Measurements from ENCODE around the gene NTRK2.

NTRK2 gene

DNA sequence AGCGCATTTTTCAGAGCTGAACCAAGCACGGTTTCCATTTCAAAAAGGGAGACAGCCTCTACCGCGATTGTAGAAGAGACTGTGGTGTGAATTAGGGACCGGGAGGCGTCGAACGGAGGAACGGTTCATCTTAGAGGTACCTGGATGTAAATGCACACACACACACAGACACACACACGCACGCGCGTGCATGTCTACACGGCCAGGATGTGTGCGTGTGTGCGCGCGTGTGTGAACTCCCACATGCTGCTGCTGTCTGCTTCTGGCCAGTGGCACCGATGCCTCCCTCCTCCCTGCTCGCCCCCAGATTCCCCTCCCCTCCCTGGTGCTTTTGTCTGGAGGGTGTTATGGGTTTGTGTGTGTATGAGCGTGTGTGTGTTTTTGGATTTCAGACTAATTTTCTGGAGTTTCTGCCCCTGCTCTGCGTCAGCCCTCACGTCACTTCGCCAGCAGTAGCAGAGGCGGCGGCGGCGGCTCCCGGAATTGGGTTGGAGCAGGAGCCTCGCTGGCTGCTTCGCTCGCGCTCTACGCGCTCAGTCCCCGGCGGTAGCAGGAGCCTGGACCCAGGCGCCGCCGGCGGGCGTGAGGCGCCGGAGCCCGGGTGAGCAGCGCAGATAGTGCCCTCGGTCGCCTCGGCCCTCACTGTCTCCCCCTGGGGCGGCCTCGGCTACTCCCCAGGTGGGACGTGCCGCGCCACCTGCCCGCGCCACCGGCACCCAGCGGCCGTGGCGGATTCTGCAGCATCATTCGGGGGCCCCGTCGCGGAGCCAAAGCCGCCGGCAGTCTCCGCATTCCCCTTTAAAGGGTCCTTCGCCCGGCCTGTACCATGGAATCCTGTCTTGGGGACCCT, at the start of gene NTRK2:
Gene NTRK2, plus strand, starts transcription at position 442 of the 850 bp plus-strand sequence. CDS start 1,020 bp downstream, outside the sequence.
- Mint-ChIP-seq H3K9me3 (peaks cover 4 to 5% of the 10 kb centered on the region in 2 donors), H3K4me3 (peak within 1 kb of the TSS; percentile 64 to 75), H3K27me3 (peaks cover 53 to 85% of the 10 kb centered on the region in 2 donors), H3K27ac (peak within 1 kb of the TSS; percentile 56), H3K36me3 (no peaks in the 10 kb centered on the region), H3K4me1 (peaks cover 12 to 21% of the 10 kb centered on the region in 2 donors)
- DNase-seq (no peak), ATAC-seq (replicated peaks) (peak in 1 of 2 donors; percentile 21)

GRCh38 chr9:84620338-84620737, 49.2 kb upstream of the NTRK2 start:
- Mint-ChIP-seq H3K4me1 (no peaks in the 10 kb centered on the region), H3K27me3 (peaks cover 3 to 6% of the 10 kb centered on the region in 2 donors), H3K9me3 (no peaks in the 10 kb centered on the region), H3K36me3 (no peaks in the 10 kb centered on the region), H3K27ac (no peak overlapping the region), H3K4me3 (no peak overlapping the region)
- DNase-seq (no peak), ATAC-seq (replicated peaks) (no peak)

GRCh38 chr9:84621811-84622210, 47.7 kb upstream of the NTRK2 start:
- no peaks in the 10 kb centered on the region for H3K4me1 Mint-ChIP-seq
- peaks cover 3 to 6% of the 10 kb centered on the region in 2 donors for H3K27me3 Mint-ChIP-seq
- ATAC-seq (replicated peaks) (no peak), DNase-seq (no peak)
- no peaks in the 10 kb centered on the region for H3K36me3 Mint-ChIP-seq
- H3K9me3 Mint-ChIP-seq, result no peaks in the 10 kb centered on the region
- H3K4me3 Mint-ChIP-seq, result no peak overlapping the region
- H3K27ac Mint-ChIP-seq, result no peak overlapping the region

DNA sequence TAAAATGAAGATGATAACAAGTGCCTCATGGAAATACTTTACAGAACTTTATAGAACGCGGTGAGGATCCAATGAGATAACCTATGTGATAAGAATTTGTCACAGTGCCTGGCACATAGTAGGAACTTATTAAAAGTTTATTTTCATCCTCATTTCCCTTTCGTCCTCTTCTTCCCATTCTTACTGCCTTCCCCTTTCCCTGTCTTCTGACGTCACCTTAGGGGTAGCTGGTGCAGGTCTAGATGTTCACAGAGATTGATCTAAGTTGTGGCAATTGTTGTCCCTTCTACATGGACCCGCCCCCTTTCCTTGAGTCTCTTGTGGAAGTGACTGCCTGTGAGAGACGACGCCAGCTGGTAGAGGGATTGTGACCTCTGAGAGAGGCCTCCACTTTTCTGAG, 46.5 kb upstream of the NTRK2 start:
- Mint-ChIP-seq H3K4me1 (no peaks in the 10 kb centered on the region), H3K4me3 (no peak overlapping the region)
- no peak for ATAC-seq (replicated peaks)

DNA sequence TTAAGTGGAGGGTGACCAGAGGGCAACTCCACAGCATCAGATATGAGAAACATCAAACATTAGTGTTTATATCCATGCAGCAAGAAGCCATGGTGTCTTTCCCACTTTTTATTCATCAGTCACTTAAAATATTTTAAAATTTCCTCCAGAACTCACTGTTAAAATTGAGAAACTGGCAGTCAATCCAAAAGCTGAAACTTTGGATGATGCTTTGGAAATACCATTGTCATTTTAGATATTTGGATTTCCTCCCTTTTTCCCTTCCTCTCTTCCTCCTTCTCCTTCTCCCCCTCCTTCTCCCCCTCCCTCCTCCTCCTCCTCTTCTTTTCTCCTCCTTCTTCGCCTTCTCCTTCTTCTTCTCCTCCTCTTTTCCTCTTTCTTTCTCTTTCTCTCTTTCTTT, 33.1 kb upstream of the NTRK2 start:
- no peaks in the 10 kb centered on the region for H3K27me3 Mint-ChIP-seq
- DNase-seq (no peak), ATAC-seq (replicated peaks) (no peak)
- H3K27ac Mint-ChIP-seq, result no peak overlapping the region
- H3K9me3 Mint-ChIP-seq, result peaks cover 1 to 6% of the 10 kb centered on the region in 2 donors
- no peaks in the 10 kb centered on the region for H3K4me1 Mint-ChIP-seq
- H3K36me3 Mint-ChIP-seq, result no peaks in the 10 kb centered on the region
- no peak overlapping the region for H3K4me3 Mint-ChIP-seq

More for the DNA sequence above, 46.5 kb upstream of the NTRK2 start:
- Mint-ChIP-seq H3K36me3 (no peaks in the 10 kb centered on the region), H3K27me3 (peaks cover 0 to 3% of the 10 kb centered on the region in 2 donors), H3K9me3 (no peaks in the 10 kb centered on the region), H3K27ac (no peak overlapping the region)
- DNase-seq, result no peak

GRCh38 chr9:84642553-84643141, 26.9 kb upstream of the NTRK2 start:
- Mint-ChIP-seq H3K27ac (no peak overlapping the region), H3K27me3 (no peaks in the 10 kb centered on the region), H3K36me3 (no peaks in the 10 kb centered on the region), H3K4me3 (no peak overlapping the region), H3K4me1 (no peaks in the 10 kb centered on the region), H3K9me3 (peaks cover 3 to 7% of the 10 kb centered on the region in 2 donors)
- ATAC-seq (replicated peaks) (no peak), DNase-seq (no peak)

DNA sequence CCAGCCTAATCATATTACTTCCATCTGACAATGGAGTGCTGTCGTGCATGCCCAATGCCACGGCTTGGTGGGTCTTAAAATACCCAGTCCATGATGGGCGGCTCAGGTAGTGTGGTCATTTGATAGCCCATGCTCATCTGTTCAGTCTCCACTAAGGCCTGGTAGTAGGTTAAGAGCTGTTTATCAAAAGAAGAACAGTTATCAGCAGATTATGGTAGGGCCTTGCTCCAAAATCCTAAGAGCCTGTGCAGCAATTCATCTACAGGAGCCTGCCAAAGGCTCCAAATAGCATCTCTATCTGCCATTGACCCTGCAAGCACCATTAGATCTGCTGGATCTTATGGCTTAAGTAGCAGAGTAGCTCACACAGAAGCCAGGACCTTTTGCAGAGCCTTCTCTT, 21.8 kb upstream of the NTRK2 start:
- DNase-seq (no peak), ATAC-seq (replicated peaks) (no peak)
- no peaks in the 10 kb centered on the region for H3K36me3 Mint-ChIP-seq
- H3K4me1 Mint-ChIP-seq, result no peaks in the 10 kb centered on the region
- H3K27me3 Mint-ChIP-seq, result peaks cover 0 to 6% of the 10 kb centered on the region in 2 donors
- no peak overlapping the region for H3K4me3 Mint-ChIP-seq
- H3K27ac Mint-ChIP-seq, result no peak overlapping the region
- H3K9me3 Mint-ChIP-seq, result peaks cover 0 to 1% of the 10 kb centered on the region in 2 donors

GRCh38 chr9:84652496-84653120, 16.9 kb upstream of the NTRK2 start:
- H3K27me3 Mint-ChIP-seq, result peaks cover 0 to 6% of the 10 kb centered on the region in 2 donors
- H3K36me3 Mint-ChIP-seq, result no peaks in the 10 kb centered on the region
- H3K27ac Mint-ChIP-seq, result no peak overlapping the region
- H3K9me3 Mint-ChIP-seq, result no peaks in the 10 kb centered on the region
- H3K4me1 Mint-ChIP-seq, result no peaks in the 10 kb centered on the region
- no peak overlapping the region for H3K4me3 Mint-ChIP-seq
- ATAC-seq (replicated peaks) (no peak), DNase-seq (no peak)

DNA sequence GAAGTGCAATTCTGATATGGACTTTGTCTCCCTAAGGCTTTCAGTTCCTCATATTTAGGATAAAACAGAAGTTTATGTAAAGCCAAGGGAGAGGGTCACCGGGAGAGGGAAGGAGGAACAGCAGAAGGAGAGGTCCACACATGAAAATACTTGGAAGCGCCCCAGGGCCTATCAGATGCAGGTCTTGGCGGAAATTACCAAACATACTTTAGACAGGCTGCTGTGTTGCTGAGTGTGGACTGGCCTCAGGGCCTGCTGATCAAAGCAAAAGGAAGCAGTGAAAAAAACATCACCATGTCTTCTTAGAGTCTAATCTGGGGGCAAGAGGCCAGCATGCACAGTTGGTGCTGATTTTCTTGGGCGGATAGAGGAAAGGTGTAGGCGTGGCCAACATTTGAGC, 14.1 kb upstream of the NTRK2 start:
- Mint-ChIP-seq H3K4me1 (no peaks in the 10 kb centered on the region), H3K27me3 (no peaks in the 10 kb centered on the region), H3K4me3 (no peak overlapping the region), H3K9me3 (no peaks in the 10 kb centered on the region), H3K36me3 (no peaks in the 10 kb centered on the region), H3K27ac (no peak overlapping the region)
- no peak for ATAC-seq (replicated peaks)
- DNase-seq, result no peak

DNA sequence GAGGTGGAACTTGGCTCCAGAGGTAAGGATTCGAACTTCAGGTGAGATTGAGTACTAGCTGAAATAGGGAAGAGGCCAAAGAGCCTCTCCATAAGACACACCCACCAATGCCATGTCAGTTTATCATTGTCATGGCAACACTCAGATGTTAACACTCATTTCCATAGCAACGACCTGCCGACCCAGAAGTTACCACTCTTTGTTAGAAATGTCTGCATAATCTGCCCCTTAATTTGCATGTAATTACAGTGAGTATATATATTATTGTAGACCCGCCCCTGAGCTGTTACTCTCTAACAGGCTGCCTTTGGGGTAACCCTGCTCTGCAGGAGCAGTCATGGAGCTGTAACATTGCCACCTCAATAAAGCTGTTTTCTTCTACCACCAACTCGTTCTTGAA, 10.2 kb upstream of the NTRK2 start:
- Mint-ChIP-seq H3K4me1 (no peaks in the 10 kb centered on the region), H3K27me3 (no peaks in the 10 kb centered on the region), H3K9me3 (peaks cover 0 to 4% of the 10 kb centered on the region in 2 donors), H3K27ac (no peak overlapping the region), H3K4me3 (no peak overlapping the region), H3K36me3 (no peaks in the 10 kb centered on the region)
- ATAC-seq (replicated peaks) (no peak), DNase-seq (no peak)

DNA sequence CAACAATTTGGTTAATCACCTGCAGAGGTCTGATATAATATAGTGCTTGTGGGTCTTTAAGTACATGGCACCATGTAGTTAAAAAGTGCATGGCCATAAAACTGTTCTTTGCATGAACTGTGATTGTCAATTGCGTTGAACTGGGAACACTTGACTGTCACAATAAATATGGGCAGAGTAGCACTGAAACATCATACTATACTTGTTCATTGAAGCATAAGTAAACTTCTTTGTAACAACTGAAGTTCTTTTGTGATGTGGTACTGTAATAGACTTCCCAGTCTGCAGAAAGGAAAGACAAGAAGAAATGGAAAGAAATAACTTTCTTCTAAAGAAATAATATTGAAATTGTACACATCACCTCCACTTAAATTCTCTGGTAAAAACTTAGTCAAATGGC, 9.8 kb upstream of the NTRK2 start:
- Mint-ChIP-seq H3K36me3 (no peaks in the 10 kb centered on the region), H3K4me1 (no peaks in the 10 kb centered on the region), H3K9me3 (peaks cover 0 to 4% of the 10 kb centered on the region in 2 donors), H3K27me3 (peaks cover 0 to under 1% of the 10 kb centered on the region in 2 donors), H3K4me3 (no peak overlapping the region), H3K27ac (no peak overlapping the region)
- ATAC-seq (replicated peaks), result no peak
- DNase-seq, result no peak

- peaks cover 4 to 7% of the 10 kb centered on the region in 2 donors for H3K9me3 Mint-ChIP-seq
- ATAC-seq (replicated peaks), result no peak
- H3K27me3 Mint-ChIP-seq, result peaks cover 48 to 73% of the 10 kb centered on the region in 2 donors
Observed at GRCh38 chr9:84667571-84668195, 1.8 kb upstream of the NTRK2 start.

DNA sequence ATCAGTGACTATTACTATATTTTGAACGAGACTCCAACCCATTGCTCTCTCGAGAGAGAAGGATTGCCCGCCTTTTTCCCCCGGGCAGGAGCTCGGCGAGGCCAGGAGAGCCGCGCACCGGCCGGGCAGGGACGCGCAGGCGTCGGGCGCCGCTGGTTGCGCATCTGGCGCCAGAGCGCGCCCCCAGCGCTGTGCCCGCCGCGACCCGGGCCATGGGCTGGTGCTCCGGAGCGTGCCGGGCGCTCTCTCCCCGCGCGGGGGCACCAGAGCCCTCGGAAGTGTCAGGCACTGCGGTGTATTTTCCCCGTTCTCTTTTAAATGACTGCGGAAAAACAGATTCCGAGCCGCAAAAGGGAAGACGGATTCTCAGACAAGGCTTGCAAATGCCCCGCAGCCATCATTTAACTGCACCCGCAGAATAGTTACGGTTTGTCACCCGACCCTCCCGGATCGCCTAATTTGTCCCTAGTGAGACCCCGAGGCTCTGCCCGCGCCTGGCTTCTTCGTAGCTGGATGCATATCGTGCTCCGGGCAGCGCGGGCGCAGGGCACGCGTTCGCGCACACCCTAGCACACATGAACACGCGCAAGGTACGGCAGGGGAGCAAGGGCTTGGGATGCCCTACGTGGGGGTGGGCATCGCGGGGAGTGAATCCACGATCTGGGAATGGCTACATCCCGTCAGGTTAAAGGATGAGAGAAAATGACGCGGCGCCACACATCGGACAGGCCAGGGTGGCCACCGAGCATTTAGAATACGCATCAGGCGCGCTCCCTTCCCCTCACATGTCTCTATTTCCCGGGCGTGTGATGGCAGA, 1.1 kb upstream of the NTRK2 start:
- Mint-ChIP-seq H3K27me3 (peaks cover 48 to 78% of the 10 kb centered on the region in 2 donors), H3K36me3 (no peaks in the 10 kb centered on the region), H3K27ac (peak overlapping the region; percentile 16), H3K4me3 (peak overlapping the region; percentile 64 to 75), H3K9me3 (peaks cover 4 to 7% of the 10 kb centered on the region in 2 donors), H3K4me1 (peaks cover 12 to 21% of the 10 kb centered on the region in 2 donors)
- ATAC-seq (replicated peaks) (peak; percentile 80 to 87), DNase-seq (peak; percentile 54)

More at GRCh38 chr9:84667571-84668195, 1.8 kb upstream of the NTRK2 start:
- H3K4me3 Mint-ChIP-seq, result peak overlapping the region; percentile 53 to 64
- no peak overlapping the region for H3K27ac Mint-ChIP-seq
- H3K36me3 Mint-ChIP-seq, result no peaks in the 10 kb centered on the region
- peaks cover 12 to 21% of the 10 kb centered on the region in 2 donors for H3K4me1 Mint-ChIP-seq
- DNase-seq, result no peak

DNA sequence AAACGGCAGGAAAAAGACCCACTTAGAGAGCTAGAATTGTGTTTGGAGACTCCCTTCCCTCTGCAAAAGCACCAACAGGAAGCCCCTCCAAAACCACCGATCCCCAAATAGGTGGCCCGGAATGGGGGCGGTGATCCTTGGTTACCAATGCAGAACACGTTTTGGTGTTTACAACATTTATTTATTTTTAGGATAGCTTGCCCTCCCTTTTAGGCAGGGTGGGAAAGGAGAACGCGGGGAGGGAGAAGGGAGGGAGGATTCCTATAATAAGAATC, 579 bp upstream of the NTRK2 start:
- DNase-seq (no peak), ATAC-seq (replicated peaks) (no peak)
- no peak overlapping the region for H3K27ac Mint-ChIP-seq
- peak overlapping the region; percentile 64 to 75 for H3K4me3 Mint-ChIP-seq
- peaks cover 12 to 21% of the 10 kb centered on the region in 2 donors for H3K4me1 Mint-ChIP-seq
- peaks cover 4 to 5% of the 10 kb centered on the region in 2 donors for H3K9me3 Mint-ChIP-seq
- H3K36me3 Mint-ChIP-seq, result no peaks in the 10 kb centered on the region
- peaks cover 53 to 83% of the 10 kb centered on the region in 2 donors for H3K27me3 Mint-ChIP-seq
